Medulla oblongata (tissue), 1 donor: ENCODE results near the gene CMTM7.
"Not testable (repeated sequence)": the region's sequence is repeated elsewhere in the genome, so short reads cannot be mapped to it uniquely, and the experiment has no call there.

Experiments
- DNase-seq: peaks from one replicate; pipeline ENCODE4 v3.0.0-alpha.2; 2015; ENCODE audit errors: extremely low spot score

CMTM7 gene

DNA sequence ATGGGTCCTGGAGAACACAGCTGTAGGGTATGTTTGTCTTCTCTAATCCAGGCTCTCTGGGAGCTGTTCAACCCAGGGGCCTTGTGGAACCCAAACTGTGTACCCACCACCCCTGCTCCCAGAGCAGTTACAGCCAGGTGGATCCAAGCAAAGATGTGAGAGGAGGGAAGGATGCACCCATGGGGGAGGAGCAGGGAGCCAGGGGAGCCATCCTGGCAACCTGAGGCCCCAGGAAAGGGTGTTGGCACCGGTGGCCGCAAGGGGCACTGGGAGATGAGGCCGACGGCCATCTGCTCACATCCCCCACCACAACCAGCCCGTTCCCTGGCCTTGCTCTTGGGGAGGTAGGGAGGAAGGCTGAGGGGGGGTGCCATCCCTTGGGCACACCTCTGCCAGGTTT is 67.8 kb downstream of the CMTM7 start:
- DNase-seq = no peak

DNA sequence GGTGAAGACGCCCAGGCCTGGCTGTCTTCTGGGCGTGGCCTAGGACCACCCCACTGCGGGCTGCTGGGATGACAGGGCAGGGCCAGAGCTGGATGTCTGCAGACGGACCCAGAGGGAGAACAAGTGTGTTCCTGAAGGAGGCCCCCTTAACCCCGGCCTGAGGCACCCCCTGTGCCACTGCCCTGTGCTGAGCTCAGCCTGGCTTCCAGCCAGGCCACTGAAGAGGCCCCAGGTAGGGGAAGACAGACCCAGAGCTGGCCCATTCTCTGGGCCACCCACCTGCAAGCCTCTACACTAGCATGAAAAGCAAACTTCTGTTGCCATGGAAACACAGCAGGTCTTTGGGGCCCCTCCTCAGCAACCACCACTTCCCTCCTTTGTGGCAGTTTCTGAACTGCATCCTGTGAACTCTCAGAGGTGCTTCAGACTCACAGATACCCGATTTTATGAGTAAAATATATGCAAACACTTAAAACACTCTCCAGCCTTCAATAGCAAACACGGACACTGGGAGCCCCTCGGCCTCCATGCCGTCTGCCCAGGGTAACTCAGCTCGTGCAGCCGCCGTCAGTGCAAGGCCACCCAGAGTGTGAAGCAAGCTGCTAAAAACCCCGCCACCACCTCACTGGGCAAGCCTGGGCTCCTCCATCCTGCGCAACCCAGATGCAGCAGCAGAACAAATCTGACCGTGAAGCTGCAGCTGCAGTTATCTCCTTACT is 68.5 kb downstream of the CMTM7 start:
- DNase-seq = no peak

- DNase-seq = not testable (repeated sequence)
These were observed 69.3 kb downstream of the CMTM7 start for GRCh38 chr3:32460817-32461496.

DNA sequence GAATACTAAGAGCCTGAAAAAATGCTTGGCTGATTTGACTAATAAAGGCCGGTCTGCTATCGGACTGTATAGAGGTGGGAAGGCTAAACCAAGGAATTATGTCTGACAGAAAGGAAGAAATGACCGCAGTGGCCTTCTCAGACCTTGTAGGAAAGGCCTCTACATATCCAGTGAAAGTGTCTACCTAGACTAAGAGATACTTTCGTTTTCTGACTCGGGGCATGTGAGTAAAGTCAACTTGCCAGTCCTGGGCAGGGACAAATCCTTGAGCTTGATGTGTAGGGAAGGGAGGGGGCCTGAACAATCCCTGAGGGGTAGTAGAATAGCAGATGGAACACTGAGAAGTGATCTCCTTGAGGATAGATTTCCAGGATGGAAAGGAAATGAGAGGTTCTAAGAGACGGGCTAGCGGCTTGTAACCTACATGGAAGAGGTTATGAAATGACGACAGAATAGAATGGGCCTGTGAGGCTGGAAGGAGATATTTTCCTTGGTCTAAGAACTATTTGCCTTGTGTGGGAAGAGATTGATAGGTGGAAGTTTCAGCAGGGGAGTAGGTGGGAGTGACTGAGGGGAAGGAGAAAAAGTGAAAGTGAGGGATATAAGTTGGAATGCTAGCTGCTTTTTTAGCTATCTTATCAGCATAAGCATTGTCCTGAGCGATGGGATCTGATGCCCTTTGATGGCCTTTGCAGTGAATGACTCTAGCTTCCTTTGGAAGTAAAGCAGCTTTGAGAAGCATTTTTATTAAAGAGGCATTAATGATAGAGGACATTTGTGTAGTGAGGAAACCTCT is 70.7 kb downstream of the CMTM7 start:
- not testable (repeated sequence) for DNase-seq

DNA sequence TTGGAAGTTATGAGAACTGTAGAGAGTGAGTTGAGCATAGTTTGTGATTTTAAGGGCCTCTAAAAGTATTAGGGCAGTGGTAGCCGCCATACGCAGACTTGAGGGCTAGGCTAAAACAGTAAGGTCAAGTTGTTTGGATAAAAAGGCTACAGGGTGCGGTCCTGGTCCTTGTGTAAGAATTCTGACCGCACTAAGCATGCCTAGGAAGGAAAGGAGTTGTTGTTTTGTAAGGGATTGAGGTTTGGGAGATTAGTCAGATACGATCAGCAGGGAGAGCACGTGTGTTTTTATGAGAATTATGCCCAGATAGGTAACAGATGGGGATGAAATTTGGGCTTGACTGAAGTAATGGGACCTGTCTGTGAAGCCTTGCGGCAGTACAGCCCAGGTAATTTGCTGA is 71.8 kb downstream of the CMTM7 start:
- DNase-seq = not testable (repeated sequence)

DNA sequence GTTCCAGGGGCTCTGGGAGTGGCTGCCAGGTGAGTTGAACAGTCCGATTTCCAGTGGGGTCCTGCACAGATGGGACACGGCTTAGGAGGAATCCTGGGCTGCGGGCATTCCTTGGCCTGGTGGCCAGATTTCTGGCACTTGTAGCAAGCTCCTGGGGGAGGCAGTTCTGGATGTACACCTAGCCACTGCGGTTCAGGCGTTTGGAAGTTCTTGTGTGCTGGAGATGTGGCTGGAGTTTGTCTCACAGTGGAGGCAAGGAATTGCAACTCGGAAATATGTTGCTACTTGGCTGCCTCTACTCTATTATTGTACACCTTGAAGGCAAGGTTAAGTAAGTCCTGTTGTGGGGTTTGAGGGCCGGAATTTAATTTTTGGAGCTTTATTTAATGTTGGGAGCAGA is 73.1 kb downstream of the CMTM7 start:
- DNase-seq = not testable (repeated sequence)

GRCh38 chr3:32466808-32467207 is 75.2 kb downstream of the CMTM7 start:
- DNase-seq = not testable (repeated sequence)

GRCh38 chr3:32467333-32468070 is 75.8 kb downstream of the CMTM7 start:
- peak; percentile 82 for DNase-seq

GRCh38 chr3:32469151-32469874 is 77.7 kb downstream of the CMTM7 start:
- no peak for DNase-seq

DNA sequence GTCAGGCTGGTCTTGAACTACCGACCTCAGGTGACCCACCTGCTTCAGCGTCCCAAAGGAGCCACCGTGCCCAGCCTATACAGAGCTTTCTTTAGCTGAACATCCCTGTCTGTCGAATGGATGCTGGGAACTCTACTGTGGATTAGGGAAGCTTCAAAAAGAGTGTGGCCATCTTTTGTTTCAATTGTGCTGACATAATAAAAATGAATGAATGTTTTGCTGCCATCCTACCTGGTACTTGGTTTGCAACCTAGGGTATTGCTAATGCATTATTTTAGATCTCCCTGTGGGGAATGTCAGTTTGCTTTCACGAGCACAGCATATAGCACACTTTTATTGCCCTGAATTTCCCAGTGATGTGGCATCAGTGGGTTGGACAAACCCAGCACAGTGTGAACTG is 78.7 kb downstream of the CMTM7 start:
- DNase-seq = no peak

DNA sequence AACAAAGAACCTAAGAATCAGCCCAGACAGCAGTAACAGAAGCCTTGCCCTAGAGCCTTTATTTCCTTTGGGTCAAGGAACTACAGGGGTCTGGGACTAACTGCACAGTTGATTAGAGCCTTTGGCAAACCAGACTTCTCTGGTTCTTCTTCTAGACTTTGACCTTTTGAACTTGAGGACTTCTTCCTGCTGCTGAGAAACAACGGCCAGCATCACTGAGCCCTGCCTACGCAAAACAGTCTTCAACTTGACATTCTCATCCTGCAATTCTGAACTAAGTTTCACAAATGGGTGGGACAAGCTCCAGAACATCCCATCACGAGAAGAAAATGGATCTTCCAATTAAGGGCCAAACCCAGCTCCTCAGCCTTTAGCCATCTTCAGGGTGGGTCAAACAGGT is 79.6 kb downstream of the CMTM7 start:
- no peak for DNase-seq

GRCh38 chr3:32472151-32472550 is 80.5 kb downstream of the CMTM7 start:
- not testable (repeated sequence) for DNase-seq

DNA sequence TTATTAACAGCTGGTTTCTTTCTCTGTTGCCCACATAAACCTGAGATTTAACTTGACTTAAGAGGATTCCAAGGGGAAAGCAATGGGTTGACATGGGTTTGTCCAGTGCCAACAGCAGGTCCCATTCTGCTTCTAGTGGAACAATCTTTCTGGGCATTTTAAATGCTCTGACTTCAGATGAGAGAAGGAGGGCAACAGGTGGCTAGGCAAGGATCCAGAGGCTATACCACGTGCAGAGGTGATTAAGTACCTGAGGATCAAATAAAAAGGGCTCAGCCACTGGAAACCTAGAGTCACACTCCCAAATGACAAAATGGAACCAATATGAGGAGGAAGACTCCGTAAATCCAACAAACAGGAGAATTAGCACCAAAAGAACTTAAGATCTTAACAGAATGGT is 82.5 kb downstream of the CMTM7 start:
- no peak for DNase-seq

DNA sequence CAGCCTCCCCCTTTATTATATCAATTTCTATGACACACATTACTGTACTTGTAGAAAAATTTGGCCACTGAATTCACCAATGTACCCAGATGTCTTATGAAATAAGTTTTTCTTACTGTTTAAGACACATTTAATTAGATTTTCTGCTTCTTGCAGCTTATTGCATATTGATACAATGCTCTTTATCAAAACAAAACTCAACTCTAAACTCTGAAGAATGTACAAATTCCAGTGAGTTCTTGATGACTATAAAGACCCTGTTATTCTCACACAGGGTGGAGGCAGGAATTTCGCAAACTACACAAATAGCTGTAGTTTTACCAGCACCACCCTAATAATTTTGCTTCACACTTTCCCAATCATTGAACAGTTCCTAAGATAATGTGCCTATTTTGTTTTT is 89.0 kb downstream of the CMTM7 start:
- DNase-seq = no peak

DNA sequence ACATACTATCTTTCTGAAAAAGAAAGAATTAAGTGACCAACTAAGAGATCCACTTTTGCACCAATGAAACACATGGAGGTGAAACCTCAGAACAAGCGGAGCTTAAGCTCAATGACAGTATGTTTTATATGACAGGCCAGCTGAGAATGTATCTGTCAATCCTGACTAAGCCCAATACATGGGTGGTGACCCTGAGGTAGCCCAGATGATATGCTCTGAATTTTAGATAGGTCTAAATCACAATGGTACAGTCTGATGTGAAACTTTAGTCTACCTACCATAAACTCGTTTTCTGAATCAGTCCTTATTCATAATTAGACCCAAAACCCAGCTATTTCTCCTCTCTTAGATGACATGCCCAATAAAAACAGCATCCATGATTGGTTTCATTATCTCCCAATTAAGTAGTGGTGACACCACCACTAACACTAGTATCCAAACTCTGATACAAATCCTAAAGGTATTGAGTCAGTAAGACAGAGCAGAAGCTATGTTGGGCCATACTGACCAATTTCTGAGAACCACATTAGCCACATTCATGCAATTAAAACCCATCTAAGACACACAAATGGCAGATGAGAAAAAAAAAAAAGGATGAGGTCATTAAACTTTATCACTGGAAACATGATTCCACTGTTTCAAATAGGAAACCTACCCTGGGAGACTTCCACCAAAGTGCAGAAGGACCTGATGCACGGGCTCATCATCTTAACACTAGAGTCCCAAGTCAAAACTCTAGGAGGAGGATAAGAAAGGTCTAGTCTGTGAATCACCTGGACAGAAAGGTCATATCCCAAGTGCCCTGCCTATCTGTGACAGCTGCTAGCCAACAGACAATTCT is 90.4 kb downstream of the CMTM7 start:
- DNase-seq = no peak

- DNase-seq = no peak
These were observed 91.0 kb downstream of the CMTM7 start for GRCh38 chr3:32482693-32483092.

- no peak for DNase-seq
These were observed 92.1 kb downstream of the CMTM7 start for GRCh38 chr3:32483772-32484171.

GRCh38 chr3:32484436-32484835 is 92.8 kb downstream of the CMTM7 start:
- DNase-seq = peak; percentile 65

DNA sequence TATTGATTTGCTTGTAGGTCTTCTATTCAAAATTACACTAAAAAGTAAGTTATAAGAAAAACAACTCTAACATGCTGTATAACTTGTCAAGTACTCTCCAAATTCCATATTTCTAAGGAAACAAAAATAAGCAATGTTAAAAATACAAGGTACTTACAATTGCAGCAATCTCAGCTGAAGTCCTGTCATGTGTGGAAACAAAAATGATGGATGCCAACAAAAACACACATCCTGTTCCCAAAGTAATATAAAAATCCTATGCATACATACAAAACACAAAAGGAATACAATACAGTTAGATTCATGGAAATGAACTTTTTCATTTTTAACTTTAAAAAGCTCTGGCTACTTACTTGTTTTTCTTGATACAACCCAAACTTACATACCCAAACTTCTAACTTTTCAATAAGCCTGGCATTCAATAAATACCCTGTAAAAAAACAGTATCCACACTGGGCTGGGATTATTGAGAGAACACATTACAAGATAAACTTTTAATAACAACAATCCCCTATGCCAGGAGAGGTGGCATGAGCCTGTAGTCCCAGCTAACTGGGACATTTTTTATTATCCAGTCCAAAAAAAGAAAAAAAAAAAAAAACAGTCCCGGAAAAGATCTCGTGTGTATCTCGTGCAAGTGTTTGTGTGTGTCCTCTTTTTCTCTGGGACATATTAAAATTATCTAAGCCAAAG is 96.3 kb downstream of the CMTM7 start:
- DNase-seq = no peak
